Liver (tissue), 9 donors: Measurements from ENCODE around the gene RHEX. TPM values are rescaled to one million over a fixed set of nuclear protein-coding genes. Genes with fewer than 3 reads are reported as not detected.

Experiments used
- DNase-seq: peaks from one replicate; pipeline ENCODE4 v3.0.0-alpha.2; 2017; ENCODE audit warnings: low spot score
- H3K27ac ChIP-seq, 2 donors: one replicate each; pipeline ENCODE4 v1.7.0; 2013; ENCODE audit warnings: inconsistent platforms in 2 of 2, low read length in 2 of 2, control low read depth in 1 of 2, low read depth in 1 of 2, mild to moderate bottlenecking in 1 of 2
- H3K27me3 ChIP-seq, 4 donors: one replicate each; pipeline versions ENCODE4 v1.6.1 to v1.7.0; 2013; ENCODE audit warnings: low read length in 3 of 4, inconsistent platforms in 1 of 4, mild to moderate bottlenecking in 1 of 4, moderate library complexity in 1 of 4; ENCODE audit not compliant: control insufficient read depth in 4 of 4, insufficient read depth in 4 of 4
- H3K36me3 ChIP-seq, 4 donors: one replicate each; pipeline versions ENCODE4 v1.6.1 to v1.7.0; 2013; ENCODE audit warnings: low read length in 3 of 4, mild to moderate bottlenecking in 3 of 4, low read depth in 1 of 4, moderate library complexity in 1 of 4; ENCODE audit not compliant: control insufficient read depth in 4 of 4, insufficient read depth in 3 of 4
- H3K4me1 ChIP-seq, 4 donors: one replicate each; pipeline versions ENCODE4 v1.6.1 to v1.7.0; 2013; ENCODE audit warnings: low read length in 3 of 4, mild to moderate bottlenecking in 3 of 4, moderate library complexity in 1 of 4; ENCODE audit not compliant: control insufficient read depth in 4 of 4, insufficient read depth in 4 of 4
- H3K4me3 ChIP-seq, 3 donors: one replicate each; pipeline versions ENCODE4 v1.6.1 to v1.7.0; 2013; ENCODE audit warnings: low read length in 3 of 3, control low read depth in 1 of 3, low read depth in 1 of 3, mild to moderate bottlenecking in 1 of 3
- H3K9ac ChIP-seq, 2 donors: one replicate each; pipeline ENCODE4 v1.7.0; 2013; ENCODE audit warnings: low read length in 2 of 2, mild to moderate bottlenecking in 2 of 2, moderate library complexity in 2 of 2, control low read depth in 1 of 2, low read depth in 1 of 2
- H3K9me3 ChIP-seq, 4 donors: one replicate each; pipeline versions ENCODE4 v1.6.1 to v1.7.0; 2013; ENCODE audit warnings: low read length in 3 of 4; ENCODE audit not compliant: control insufficient read depth in 4 of 4
- ATF3 ChIP-seq: IDR thresholded peaks from 2 replicates; pipeline ENCODE4 v1.6.1; 2016; ENCODE audit warnings: antibody characterized with exemption
- CTCF ChIP-seq: fragments of 150-350 bp; IDR thresholded peaks from 2 replicates; pipeline ENCODE4 v1.5.1; 2017; ENCODE audit warnings: improper control_type of control experiment, low read depth, low read length; ENCODE audit not compliant: missing input control
- EGR1 ChIP-seq, 2 donors: IDR thresholded peaks; 2 replicates each; pipeline ENCODE4 v1.6.1; 2016 to 2018; ENCODE audit warnings: antibody characterized with exemption in 2 of 2, low read depth in 2 of 2
- FOXA1 ChIP-seq: IDR thresholded peaks from 2 replicates; pipeline ENCODE4 v1.6.1; 2016; ENCODE audit warnings: antibody characterized with exemption
- FOXA2 ChIP-seq: IDR thresholded peaks from 2 replicates; pipeline ENCODE4 v1.6.1; 2016; ENCODE audit warnings: antibody characterized with exemption
- GABPA ChIP-seq, 2 donors: IDR thresholded peaks in 1 of 2; conservative IDR thresholded peaks in 1 of 2; 2 replicates each; pipeline ENCODE4 v1.6.1; 2016; ENCODE audit warnings: antibody characterized with exemption in 2 of 2, mild to moderate bottlenecking in 1 of 2, moderate library complexity in 1 of 2
- HNF4A ChIP-seq, 2 donors: conservative IDR thresholded peaks; 2 replicates each; pipeline ENCODE4 v1.6.1; 2016; ENCODE audit warnings: antibody characterized with exemption in 2 of 2, mild to moderate bottlenecking in 2 of 2
- HNF4G ChIP-seq: IDR thresholded peaks from 2 replicates; pipeline ENCODE4 v1.6.1; 2016; ENCODE audit warnings: antibody characterized with exemption
- JUND ChIP-seq, 2 donors: IDR thresholded peaks; 2 replicates each; pipeline ENCODE4 v1.6.1; 2016; ENCODE audit warnings: antibody characterized with exemption in 2 of 2
- MAX ChIP-seq: IDR thresholded peaks from 2 replicates; pipeline ENCODE4 v1.6.1; 2016; ENCODE audit warnings: antibody characterized with exemption
- NR2F2 ChIP-seq: IDR thresholded peaks from 2 replicates; pipeline ENCODE4 v1.6.1; 2016; ENCODE audit warnings: antibody characterized with exemption
- REST ChIP-seq: IDR thresholded peaks from 2 replicates; pipeline ENCODE4 v1.6.1; 2016; ENCODE audit warnings: antibody characterized with exemption, mild to moderate bottlenecking
- RXRA ChIP-seq, 2 donors: IDR thresholded peaks; 2 replicates each; pipeline ENCODE4 v1.6.1; 2017 to 2018; ENCODE audit warnings: antibody characterized with exemption in 2 of 2, mild to moderate bottlenecking in 1 of 2
- TAF1 ChIP-seq: conservative IDR thresholded peaks from 2 replicates; pipeline ENCODE4 v1.6.1; 2016; ENCODE audit warnings: antibody characterized with exemption, mild to moderate bottlenecking
- YY1 ChIP-seq: IDR thresholded peaks from 2 replicates; pipeline ENCODE4 v1.6.1; 2016; ENCODE audit warnings: antibody characterized with exemption, mild to moderate bottlenecking
- ZBTB33 ChIP-seq: IDR thresholded peaks from 2 replicates; pipeline ENCODE4 v1.6.1; 2016; ENCODE audit warnings: antibody characterized with exemption
- WGBS: extraction: QIAGEN DNeasy Blood & Tissue Kit; methylation state at CpG from one replicate; pipeline ENCODE4 v1.1.7; 2013; 5-methylcytosine and 5-hydroxymethylcytosine counted together
- polyA plus RNA-seq, 2 donors: library from polyadenylated mRNA; stranded (reverse) in 1 of 2; unstranded in 1 of 2; fragments of 200-250 nt in 1 of 2; fragments of >200 nt in 1 of 2; fragmentation: Nextera tagmentation in 1 of 2; extraction: Ambion mirVana in 1 of 2; gene quantifications; one replicate each; pipeline versions ENCODE4 v1.2.1 to v1.2.3, GENCODE V29; 2013 to 2015
- total RNA-seq, 2 donors: library from RNA; depleted of rRNA; stranded (reverse); fragments of >200 nt; gene quantifications; one replicate each; pipeline ENCODE4 v1.2.3, GENCODE V29; 2014
- donor health status: healthy.
- donor health status: healthy.
- donor health status: healthy.
- donor health status: healthy.
- donor health status: healthy.

The RHEX gene
- total and polyA plus RNA-seq, 4 donors = 0.15 to 2.8 (median 0.47) TPM

- Histone ChIP-seq H3K4me1 (peaks cover 0 to 16% (median 6%) of the 10 kb centered on the region in 4 donors), H3K9me3 (no peaks in the 10 kb centered on the region), H3K36me3 (no peaks in the 10 kb centered on the region), H3K4me3 (no peak overlapping the region), H3K27ac (no peak overlapping the region), H3K27me3 (no peaks in the 10 kb centered on the region), H3K9ac (no peak overlapping the region)
- DNase-seq = no peak
- no peak for TF ChIP-seq FOXA1
- TF ChIP-seq ATF3 = no peak
- no peak for TF ChIP-seq EGR1 (IDR thresholded peaks at IDR 0.05; ENCODE audit: low read depth in 2 of 2)
- no peak for TF ChIP-seq ZBTB33
- TF ChIP-seq TAF1 = no peak
- TF ChIP-seq YY1 = no peak
- TF ChIP-seq RXRA (IDR thresholded peaks at IDR 0.05) = no peak
- TF ChIP-seq CTCF = no peak
- no peak for TF ChIP-seq GABPA (IDR thresholded peaks at IDR 0.05 in 1 of 2, conservative IDR thresholded peaks at IDR 0.05 in 1 of 2)
- TF ChIP-seq NR2F2 = no peak
- TF ChIP-seq HNF4G = no peak
- no peak for TF ChIP-seq JUND (IDR thresholded peaks at IDR 0.05)
- no peak for TF ChIP-seq FOXA2
- 82% methylated on average over 4 of the region's 4 CpGs for WGBS
Observed at GRCh38 chr1:206109718-206110117, 56.7 kb downstream of the RHEX start.

- peaks cover 0 to 19% (median 8%) of the 10 kb centered on the region in 4 donors for H3K4me1 ChIP-seq
- H3K27ac ChIP-seq = no peak overlapping the region
- no peaks in the 10 kb centered on the region for H3K36me3 ChIP-seq
- 89% methylated on average over 15 of the region's 15 CpGs for WGBS
- no peak for DNase-seq
- H3K9ac ChIP-seq = no peak overlapping the region
- H3K9me3 ChIP-seq = no peaks in the 10 kb centered on the region
- H3K27me3 ChIP-seq = no peaks in the 10 kb centered on the region
- TF ChIP-seq ZBTB33 = no peak
- no peak for TF ChIP-seq MAX
- no peak for TF ChIP-seq REST
- TF ChIP-seq TAF1 = no peak
- no peak for TF ChIP-seq CTCF
- no peak for TF ChIP-seq FOXA2
- no peak for TF ChIP-seq FOXA1
- no peak for TF ChIP-seq YY1
- no peak for TF ChIP-seq NR2F2
- TF ChIP-seq JUND (IDR thresholded peaks at IDR 0.05) = no peak
- TF ChIP-seq EGR1 (IDR thresholded peaks at IDR 0.05; ENCODE audit: low read depth in 2 of 2) = no peak
- no peak for TF ChIP-seq HNF4A (conservative IDR thresholded peaks at IDR 0.05)
- no peak overlapping the region for H3K4me3 ChIP-seq
Observed at GRCh38 chr1:206110161-206110560, 57.2 kb downstream of the RHEX start.
